Body of pancreas (tissue), 4 donors: Measurements from ENCODE around the gene NAP1L5.

Experiments
- POLR2A ChIP-seq, 3 donors: fragments of 450-650 bp; IDR thresholded peaks; one replicate each; pipeline ENCODE4 v1.6.1; 2016; ENCODE audit warnings: antibody characterized with exemption in 3 of 3, mild to moderate bottlenecking in 2 of 3
- TF ChIP-seq, protein P1 (sequence below), 7 experiments: fragments of 450-650 bp in 4 of 7; fragments of 200-600 bp in 3 of 7; sonication (generic) in 3 of 7; IDR thresholded peaks; one replicate each; pipeline ENCODE4 v1.5.1; 2016 to 2019; ENCODE audit warnings: antibody characterized with exemption in 7 of 7

DNA sequence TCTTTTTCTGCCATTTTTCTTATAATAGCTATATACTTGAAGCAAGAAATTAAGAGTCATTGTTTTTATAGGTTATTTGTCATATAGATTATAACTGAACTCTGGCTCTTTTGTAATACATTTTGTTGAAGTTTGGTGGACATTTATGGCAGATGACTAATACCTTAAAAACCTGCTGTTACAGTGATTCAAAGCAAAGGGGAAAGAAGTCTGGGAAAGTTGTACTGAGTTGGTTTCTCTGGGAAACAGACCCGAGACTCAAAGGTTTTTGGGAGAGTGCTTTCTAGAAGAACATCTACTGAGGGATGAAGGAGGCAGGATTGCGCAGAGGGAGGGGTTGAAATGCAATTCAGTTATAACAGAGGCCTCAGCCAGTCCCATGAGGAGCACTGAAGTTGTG, 35.9 kb downstream of the NAP1L5 start:
- TF ChIP-seq, protein P1, sequence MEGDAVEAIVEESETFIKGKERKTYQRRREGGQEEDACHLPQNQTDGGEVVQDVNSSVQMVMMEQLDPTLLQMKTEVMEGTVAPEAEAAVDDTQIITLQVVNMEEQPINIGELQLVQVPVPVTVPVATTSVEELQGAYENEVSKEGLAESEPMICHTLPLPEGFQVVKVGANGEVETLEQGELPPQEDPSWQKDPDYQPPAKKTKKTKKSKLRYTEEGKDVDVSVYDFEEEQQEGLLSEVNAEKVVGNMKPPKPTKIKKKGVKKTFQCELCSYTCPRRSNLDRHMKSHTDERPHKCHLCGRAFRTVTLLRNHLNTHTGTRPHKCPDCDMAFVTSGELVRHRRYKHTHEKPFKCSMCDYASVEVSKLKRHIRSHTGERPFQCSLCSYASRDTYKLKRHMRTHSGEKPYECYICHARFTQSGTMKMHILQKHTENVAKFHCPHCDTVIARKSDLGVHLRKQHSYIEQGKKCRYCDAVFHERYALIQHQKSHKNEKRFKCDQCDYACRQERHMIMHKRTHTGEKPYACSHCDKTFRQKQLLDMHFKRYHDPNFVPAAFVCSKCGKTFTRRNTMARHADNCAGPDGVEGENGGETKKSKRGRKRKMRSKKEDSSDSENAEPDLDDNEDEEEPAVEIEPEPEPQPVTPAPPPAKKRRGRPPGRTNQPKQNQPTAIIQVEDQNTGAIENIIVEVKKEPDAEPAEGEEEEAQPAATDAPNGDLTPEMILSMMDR (IDR thresholded peaks at IDR 0.05) = no peak
- no peak for TF ChIP-seq POLR2A (IDR thresholded peaks at IDR 0.05)
